Astrocyte (in vitro differentiated cells and primary cell): ENCODE measurements around the gene SDK1.

Experiments
- CTCF ChIP-seq: IDR thresholded peaks from 2 replicates; pipeline ENCODE4 v1.5.1; 2011; ENCODE audit warnings: low read depth, mild to moderate bottlenecking, inconsistent platforms, low read length, moderate library complexity; ENCODE audit not compliant: insufficient read depth
- EZH2 ChIP-seq: IDR thresholded peaks from 2 replicates; pipeline ENCODE4 v1.6.1; 2012; ENCODE audit warnings: mild to moderate bottlenecking, low read length, inconsistent platforms; ENCODE audit not compliant: insufficient read depth

DNA sequence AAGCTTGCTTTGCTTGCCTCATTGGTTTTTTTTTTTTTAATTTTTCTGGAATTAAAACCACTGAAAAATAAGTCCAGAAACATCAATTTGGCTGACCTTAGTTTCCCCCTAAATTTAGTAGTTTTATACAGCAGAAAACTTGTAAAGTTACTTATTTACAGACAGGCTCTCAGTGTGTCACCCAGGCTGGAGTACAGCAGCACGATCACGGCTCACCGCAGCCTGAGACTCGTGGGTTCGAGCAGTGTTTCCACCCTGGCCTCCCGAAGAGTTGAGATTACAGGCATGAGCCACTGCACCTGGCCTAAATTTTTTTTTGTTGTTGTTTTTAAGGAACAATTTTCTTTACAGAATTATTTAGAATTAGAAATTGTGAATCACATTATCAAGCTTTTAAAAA lies 250.5 kb downstream of the SDK1 start:
- no peak for TF ChIP-seq EZH2
- no peak for TF ChIP-seq CTCF
